ENCODE results near the gene NEMP2. TPM values are rescaled to one million over a fixed set of nuclear protein-coding genes. Genes with fewer than 3 reads are reported as not detected.

NEMP2 gene
- total and polyA plus RNA-seq, 2 of the 4 experiments (the other 2 are of a cell fraction), result 1.1 to 1.3 TPM

DNA sequence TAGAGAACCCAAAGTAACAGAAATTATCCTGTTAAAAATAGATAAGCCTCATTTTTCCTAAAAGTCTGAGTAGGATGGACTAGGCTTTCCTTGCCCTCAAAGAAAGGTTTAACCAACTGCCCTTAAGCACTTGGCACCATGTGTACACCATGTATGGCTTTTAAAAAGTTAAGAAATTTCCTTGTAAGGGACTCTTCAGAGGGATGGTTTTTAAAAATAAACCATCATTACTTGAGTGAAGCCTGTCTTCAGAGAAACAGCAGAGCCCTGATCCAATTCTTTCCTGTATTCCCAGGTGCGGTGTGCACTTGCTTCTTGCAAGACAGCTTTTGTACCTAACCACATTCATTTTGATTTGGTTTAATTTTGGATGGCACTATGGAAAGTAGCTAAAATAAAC lies 1.1 kb upstream of the NEMP2 start:
- no peak overlapping the region for H3K4me2 ChIP-seq (ENCODE audit: low read depth, low read length)
- ATAC-seq (ENCODE audit: low read depth) (no peak), DNase-seq (no peak)
- CTCF ChIA-PET, result no interaction called here
- H3K9me1 ChIP-seq (ENCODE audit: insufficient read depth, low read length), result peaks cover 7% of the 10 kb centered on the region; the same call in 1 of the 2 replicates
- H2AK9ac ChIP-seq (replicated peaks; ENCODE audit: low read depth, low read length, poor library complexity), result no peak overlapping the region
- H3K18ac ChIP-seq (ENCODE audit: low read depth, low read length), result no peak overlapping the region
- H3K23ac ChIP-seq (ENCODE audit: low read depth, low read length), result peak overlapping the region; percentile 11; the same call in 1 of the 2 replicates
- no peak overlapping the region; a peak in 1 of 4 replicates for H4K8ac ChIP-seq (ENCODE audit: low read depth in 2 of 2, low read length in 2 of 2)
- peak overlapping the region; percentile 42; the same call in 1 of the 2 replicates for H3K9ac ChIP-seq (ENCODE audit: low read depth, low read length)
- no peak overlapping the region for H3K56ac ChIP-seq (ENCODE audit: extremely low read depth, insufficient read depth, low read length)
- in situ Hi-C loops (cut with MboI; ENCODE audit: low sequenced_read_pairs) (no loop called here), intact Hi-C loops (cut with micrococcal nuclease) (loop anchor here (2.0 kb wide), 1 partner anchor 113 kb away; the partner anchor contains the start of gene NAB1), dilution Hi-C loops (cut with HindIII; ENCODE audit: low sequenced_read_pairs, unreplicated experiment) (no loop called here)
- no peaks in the 10 kb centered on the region for H4K20me1 ChIP-seq (ENCODE audit: insufficient read depth, low read length)
- H2BK20ac ChIP-seq (ENCODE audit: low read depth, low read length), result no peak overlapping the region
- WGBS, 2 experiments (ENCODE audit: extremely low coverage in 2 of 2, insufficient read length in 1 of 2), result no CpG with 5 or more reads among the region's 1 CpG
- no peak overlapping the region for H3K4ac ChIP-seq (ENCODE audit: low read depth, low read length)
- no peak overlapping the region for H3K27ac ChIP-seq (ENCODE audit: insufficient read depth, low read length)
- peaks cover 11 to 15% of the 10 kb centered on the region in 2 experiments for H3K79me1 ChIP-seq (ENCODE audit: low read depth in 1 of 2, low read length in 2 of 2)
- H3K4me1 ChIP-seq (ENCODE audit: control insufficient read depth, insufficient read depth, low read length), result peaks cover 6% of the 10 kb centered on the region
- no peak overlapping the region; the same call in 2 of the 3 replicates for H2BK15ac ChIP-seq (ENCODE audit: low read depth, low read length)
- H2AFZ ChIP-seq (replicated peaks; ENCODE audit: low read length, poor library complexity), result no peak overlapping the region
- no peak for TF ChIP-seq FOS (IDR thresholded peaks at IDR 0.05; ENCODE audit: low read depth, low read length)
- TF ChIP-seq CEBPB (IDR thresholded peaks at IDR 0.05; ENCODE audit: low read depth, low read length), result no peak
- no peak for TF ChIP-seq RAD21 (IDR thresholded peaks at IDR 0.05; ENCODE audit: low read length)
- TF ChIP-seq, protein P1, sequence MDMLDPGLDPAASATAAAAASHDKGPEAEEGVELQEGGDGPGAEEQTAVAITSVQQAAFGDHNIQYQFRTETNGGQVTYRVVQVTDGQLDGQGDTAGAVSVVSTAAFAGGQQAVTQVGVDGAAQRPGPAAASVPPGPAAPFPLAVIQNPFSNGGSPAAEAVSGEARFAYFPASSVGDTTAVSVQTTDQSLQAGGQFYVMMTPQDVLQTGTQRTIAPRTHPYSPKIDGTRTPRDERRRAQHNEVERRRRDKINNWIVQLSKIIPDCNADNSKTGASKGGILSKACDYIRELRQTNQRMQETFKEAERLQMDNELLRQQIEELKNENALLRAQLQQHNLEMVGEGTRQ (IDR thresholded peaks at IDR 0.05; ENCODE audit: low read depth, low read length), result no peak
- H4K5ac ChIP-seq (ENCODE audit: low read depth, low read length), result no peak overlapping the region
- no peaks in the 10 kb centered on the region for H3K27me3 ChIP-seq (ENCODE audit: control insufficient read depth, insufficient read depth, low read length)
- no peak overlapping the region for H2BK120ac ChIP-seq (ENCODE audit: low read depth, low read length)
- no peak overlapping the region for H2BK5ac ChIP-seq (ENCODE audit: low read depth, low read length, poor library complexity, severe bottlenecking)
- no peak overlapping the region for H3K14ac ChIP-seq (replicated peaks; ENCODE audit: low read depth, low read length)
- H3K4me3 ChIP-seq (ENCODE audit: insufficient read depth, low read depth, low read length), result no peak overlapping the region
- peaks cover 5% of the 10 kb centered on the region for H3K9me3 ChIP-seq (ENCODE audit: control insufficient read depth, insufficient read depth, low read length)
- H3K36me3 ChIP-seq (ENCODE audit: control insufficient read depth, insufficient read depth, low read length), result no peaks in the 10 kb centered on the region
- H4K91ac ChIP-seq (ENCODE audit: insufficient read depth, low read depth, low read length), result no peak overlapping the region
- no peak overlapping the region for H2AK5ac ChIP-seq (ENCODE audit: low read depth, low read length)
- POLR2A ChIA-PET (ENCODE audit: unreplicated experiment), result no interaction called here
- BruUV-seq (replicated peaks), result no TSS peak
